ENCODE results near the gene MAP3K5.
A peak's percentile ranks its signal among the peaks of the same experiment; 100 is the strongest.

The MAP3K5 gene

DNA sequence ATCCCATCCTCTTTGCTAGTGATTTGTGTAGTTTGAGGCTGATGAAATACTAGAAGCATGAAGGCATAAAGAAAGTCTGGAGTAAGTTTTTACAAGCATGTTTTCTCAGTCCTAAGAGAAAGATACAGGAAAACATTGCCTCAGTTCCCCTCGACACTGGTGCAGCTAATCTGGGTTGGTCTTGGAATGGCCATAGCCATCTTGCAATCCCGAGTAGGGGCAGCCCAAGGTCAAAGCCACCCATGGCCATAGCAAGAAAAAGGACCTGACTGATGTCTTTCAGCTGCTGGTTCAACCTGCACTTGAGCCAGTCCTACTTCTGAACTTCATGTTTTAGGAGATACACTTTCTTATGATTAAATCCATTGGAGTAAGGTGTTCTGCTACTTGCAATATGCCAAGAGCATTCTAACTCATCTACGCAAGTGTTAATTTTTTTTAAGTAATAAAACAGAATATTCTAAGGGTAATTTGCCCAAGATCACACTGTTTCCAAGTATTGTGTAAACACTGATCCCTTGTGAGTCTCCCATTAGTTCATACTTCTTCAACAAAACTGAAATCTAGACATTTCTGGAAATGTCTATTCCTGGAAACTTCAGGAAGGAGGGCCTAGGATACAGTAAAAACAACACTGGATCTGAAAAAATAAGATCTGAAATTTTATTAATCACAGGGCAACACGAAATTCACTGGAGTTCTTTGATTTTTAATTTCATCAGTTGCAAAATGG, 108.9 kb downstream of the MAP3K5 start:
- DNase-seq (ENCODE audit: low read depth) = no peak

DNA sequence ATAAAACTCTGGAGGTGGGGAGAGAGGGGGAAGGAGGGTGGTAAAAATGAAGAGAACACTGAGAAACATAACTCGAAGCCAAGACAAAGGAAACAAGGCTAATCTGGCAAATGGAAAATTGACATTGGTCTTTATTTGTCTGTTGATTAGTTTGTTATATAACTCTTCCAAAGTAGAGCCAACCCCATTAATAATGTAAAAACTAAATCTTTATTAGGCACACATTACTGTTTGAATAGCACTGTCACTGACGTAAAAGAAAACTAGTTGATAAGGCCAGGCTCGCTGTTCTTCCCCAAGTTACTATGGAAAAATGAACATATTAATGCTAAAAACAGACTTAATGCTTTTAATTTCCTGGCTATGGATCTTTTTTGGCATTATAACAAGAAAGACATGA, 110.0 kb downstream of the MAP3K5 start:
- DNase-seq (ENCODE audit: low read depth) = no peak

GRCh38 chr6:136677822-136678221, 114.5 kb downstream of the MAP3K5 start:
- DNase-seq (ENCODE audit: low read depth) = no peak

DNA sequence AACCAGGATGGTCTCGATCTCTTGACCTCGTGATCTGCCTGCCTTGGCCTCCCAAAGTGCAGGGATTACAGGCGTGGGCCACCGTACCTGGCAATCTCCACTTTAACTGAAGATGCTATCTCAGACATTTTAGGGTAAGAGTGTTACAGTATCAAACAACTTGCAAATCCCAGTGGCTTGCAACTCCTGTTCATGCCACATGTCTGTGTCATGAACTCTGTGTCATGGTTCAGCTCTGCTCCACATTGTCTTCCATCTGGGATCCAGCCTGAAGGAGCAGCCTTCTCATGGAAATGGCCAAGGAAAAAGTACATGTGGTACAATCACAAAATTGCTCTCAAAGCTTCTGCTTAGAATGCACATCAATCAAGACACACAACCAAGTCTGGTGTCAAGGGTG, 114.9 kb downstream of the MAP3K5 start:
- DNase-seq (ENCODE audit: low read depth) = no peak

DNA sequence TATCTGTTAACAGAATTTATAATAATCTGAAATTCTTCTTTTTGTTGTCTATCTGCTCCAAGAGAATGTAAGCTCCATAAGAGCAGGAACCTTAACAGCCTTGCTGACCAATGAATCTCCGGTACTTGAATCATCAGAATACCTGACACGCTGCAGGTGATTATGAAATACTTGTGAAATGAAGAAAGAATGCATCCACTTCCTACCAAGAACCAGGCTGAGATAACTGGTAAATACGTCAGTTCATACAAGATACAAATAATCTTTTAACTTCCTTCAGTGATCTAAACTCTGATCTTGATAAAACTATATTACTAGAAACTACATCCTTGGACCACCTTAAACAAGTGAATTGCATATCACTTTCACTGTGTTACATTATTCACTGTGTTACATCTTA, 116.2 kb downstream of the MAP3K5 start:
- DNase-seq (ENCODE audit: low read depth) = no peak

DNA sequence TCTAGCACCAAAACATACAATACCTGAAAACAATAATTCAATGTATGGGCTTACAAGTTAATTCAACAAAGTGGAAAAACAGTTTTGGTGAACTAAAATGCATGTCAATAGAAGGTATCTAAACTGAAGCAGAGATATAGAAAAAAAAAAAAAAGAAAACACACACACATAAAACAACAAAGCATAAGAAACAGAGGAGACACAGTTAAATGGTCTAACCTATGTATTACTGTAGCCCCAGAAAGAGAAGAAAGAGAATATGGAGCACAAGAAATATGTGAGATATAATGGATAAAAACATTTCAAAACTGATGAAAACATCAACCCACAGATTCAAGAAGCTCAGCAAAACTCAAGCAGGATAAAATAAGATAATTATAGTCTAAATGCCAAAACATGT, 118.7 kb downstream of the MAP3K5 start:
- DNase-seq (ENCODE audit: low read depth) = no peak

GRCh38 chr6:136672144-136672543, 120.1 kb downstream of the MAP3K5 start:
- no peak for DNase-seq (ENCODE audit: low read depth)

- peak; percentile 92 for DNase-seq (ENCODE audit: low read depth)
These were observed 123.0 kb downstream of the MAP3K5 start for GRCh38 chr6:136669299-136669699.

DNA sequence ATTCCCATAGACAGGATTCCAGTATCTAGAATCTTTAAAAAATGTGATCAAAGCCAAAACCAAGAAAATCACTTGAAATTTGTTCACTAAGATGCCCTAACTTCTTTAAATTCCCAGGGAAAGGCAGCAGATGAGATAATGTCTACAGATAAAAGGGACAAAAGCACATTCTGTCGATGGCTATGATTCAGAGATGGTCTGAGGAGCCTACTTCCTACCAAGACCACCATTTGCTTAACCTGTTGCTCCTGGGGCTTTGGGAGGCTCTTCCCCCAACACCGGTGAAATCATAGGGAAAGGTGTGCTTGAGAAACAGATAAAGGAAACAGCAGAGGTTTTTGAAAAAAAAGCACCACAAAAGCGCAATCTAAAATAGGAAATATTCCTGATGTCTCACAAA, 123.7 kb downstream of the MAP3K5 start:
- no peak for DNase-seq (ENCODE audit: low read depth)

DNA sequence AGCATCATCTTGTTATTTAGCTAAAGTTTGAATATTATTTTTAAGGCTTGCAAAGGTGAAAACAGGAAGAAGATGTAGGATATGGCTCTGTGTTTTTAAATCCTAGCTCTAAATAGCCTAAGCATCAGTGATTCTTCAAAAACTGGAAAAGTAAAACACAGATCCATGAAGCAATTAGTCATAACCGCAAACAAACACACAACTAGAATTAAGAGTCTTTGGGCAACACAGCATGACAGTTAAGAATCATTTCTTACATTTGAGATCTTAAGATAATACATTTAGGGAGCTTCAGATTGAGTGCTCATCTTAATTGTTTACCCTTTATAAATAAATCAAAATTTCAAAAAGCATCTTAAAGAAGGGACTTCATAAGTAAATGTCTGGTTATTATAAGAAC, 126.2 kb downstream of the MAP3K5 start:
- DNase-seq (ENCODE audit: low read depth) = no peak

GRCh38 chr6:136662347-136663237, 129.7 kb downstream of the MAP3K5 start:
- DNase-seq (ENCODE audit: low read depth) = no peak

DNA sequence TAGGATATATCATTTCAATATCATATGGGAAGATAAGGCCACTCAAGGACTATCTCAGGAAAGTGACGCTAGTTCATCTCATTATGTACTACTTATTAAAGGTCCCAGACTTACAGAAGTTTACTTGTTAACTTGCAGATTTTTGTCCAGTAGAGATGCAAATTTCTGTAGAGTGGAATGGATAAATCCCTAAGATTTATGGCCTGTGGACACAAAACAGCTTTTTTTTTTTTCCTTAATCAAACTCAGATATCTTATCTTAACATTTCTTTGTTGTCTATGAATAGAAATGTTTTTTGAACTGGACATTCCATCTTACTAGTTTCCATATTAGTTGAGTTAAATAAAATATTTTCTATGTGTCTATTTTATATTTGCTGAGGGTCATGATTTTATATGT, 131.6 kb downstream of the MAP3K5 start:
- no peak for DNase-seq (ENCODE audit: low read depth)

- no peak for DNase-seq (ENCODE audit: low read depth)
These were observed 132.2 kb downstream of the MAP3K5 start for GRCh38 chr6:136659991-136660499.

GRCh38 chr6:136658711-136659110, 133.6 kb downstream of the MAP3K5 start:
- DNase-seq (ENCODE audit: low read depth) = no peak

DNA sequence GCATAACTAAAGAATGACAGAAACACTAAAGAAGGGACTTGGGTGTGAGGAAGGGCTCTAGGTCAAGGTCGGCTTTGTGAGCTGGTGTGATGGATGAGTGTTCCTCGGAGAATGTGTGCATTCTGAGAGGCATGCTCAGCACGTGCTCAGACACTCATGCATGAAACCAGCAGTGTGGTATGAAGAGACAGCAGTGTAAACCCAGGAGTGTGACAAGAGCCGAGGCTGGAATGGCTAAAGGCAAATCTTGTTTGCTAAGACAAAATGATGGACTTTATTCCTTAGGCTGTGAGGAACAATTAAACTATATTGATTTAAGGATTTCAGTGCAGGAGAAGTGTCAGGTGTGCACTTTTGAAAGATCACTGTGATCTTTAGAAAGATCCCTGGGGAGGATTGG, 134.6 kb downstream of the MAP3K5 start:
- peak; percentile 74 for DNase-seq (ENCODE audit: low read depth)

- no peak for DNase-seq (ENCODE audit: low read depth)
These were observed 136.2 kb downstream of the MAP3K5 start for GRCh38 chr6:136656121-136656520.

- DNase-seq (ENCODE audit: low read depth) = no peak
These were observed 136.8 kb downstream of the MAP3K5 start for GRCh38 chr6:136655239-136656014.

DNA sequence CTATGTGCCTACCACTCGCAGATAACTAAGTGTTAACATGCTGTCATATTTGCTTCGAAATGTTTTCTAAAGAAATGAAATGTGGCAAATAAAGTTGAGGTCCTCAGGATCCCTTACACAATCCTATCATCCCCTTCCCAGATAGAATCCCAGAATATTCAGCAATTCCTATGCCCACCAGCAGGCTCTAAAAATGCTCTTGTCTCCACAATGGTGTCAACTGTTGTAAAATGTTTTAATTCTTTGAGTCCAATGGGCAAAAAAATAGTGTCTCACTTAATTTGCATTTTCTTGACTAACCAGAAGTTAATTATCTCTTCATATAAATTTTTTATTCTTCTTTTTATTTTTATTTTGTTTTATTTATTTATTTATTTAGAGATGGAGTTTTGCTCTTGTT, 138.2 kb downstream of the MAP3K5 start:
- no peak for DNase-seq (ENCODE audit: low read depth)

DNA sequence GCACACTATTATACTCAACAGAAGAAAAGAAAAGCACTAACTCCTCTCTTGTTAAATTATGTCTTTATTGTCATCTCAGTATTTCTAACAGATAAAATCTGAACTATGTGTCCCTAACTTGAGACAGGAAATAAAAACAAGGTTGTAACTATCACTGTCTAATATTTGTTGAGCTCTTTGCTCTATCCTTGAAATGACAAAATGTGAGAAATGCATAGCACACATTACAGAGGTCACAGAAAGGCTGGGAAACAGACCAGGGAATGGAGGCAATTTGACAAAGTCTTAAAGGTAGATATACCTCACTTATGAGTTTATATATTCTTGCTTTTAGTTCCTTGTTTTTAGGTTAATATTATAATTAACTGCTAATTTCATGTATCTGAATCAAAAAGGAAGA, 139.6 kb downstream of the MAP3K5 start:
- DNase-seq (ENCODE audit: low read depth) = no peak

DNA sequence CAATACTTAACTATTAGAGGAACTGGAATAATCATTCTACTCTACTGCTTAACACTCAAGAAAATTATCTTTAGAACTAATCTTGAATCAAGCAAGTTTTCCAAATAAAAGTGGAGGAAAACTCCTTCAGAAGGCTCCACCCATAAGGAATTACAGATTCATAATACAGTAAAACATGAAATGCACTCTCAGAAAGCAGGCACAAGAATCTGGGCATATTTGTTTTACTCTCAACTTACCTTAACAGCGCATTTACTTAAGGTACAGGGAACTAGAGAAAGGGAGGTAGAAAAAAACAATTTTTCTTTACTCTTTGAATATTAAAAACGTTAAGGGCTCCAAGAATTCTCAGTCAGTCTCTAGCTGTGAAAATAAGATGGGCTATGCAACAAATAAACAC, 140.3 kb downstream of the MAP3K5 start:
- DNase-seq (ENCODE audit: low read depth) = no peak

GRCh38 chr6:136647363-136647852, 144.9 kb downstream of the MAP3K5 start:
- DNase-seq (ENCODE audit: low read depth) = peak; percentile 91

GRCh38 chr6:136646377-136646776, 145.9 kb downstream of the MAP3K5 start:
- DNase-seq (ENCODE audit: low read depth) = peak; percentile 56

Data from EH (cell line).